HCT116 (cell line): Measurements from ENCODE around the gene DCAF17. TPM values are rescaled to one million over a fixed set of nuclear protein-coding genes. Genes with fewer than 3 reads are reported as not detected.
"Not testable (repeated sequence)": the region's sequence is repeated elsewhere in the genome, so short reads cannot be mapped to it uniquely, and the experiment has no call there.

Experiments
- ATAC-seq: fragments of 200-7000 bp; cut with Tn5 transposase; 2 replicates; pipeline ENCODE4 v1.9.1; 2020; ENCODE audit warnings: mild to moderate bottlenecking, moderate library complexity
- BruUV-seq: library from RNA; stranded (reverse); fragments of 400-500 nt; replicated peaks from 2 replicates; lab custom pipeline; 2021; lab: Mats Ljungman, UMichigan
- CTCF ChIA-PET: fragments of 300-600 bp; sonication (Branson Sonifier 250); formaldehyde crosslinking; loops from one replicate; lab custom pipeline; 2021; ENCODE audit warnings: antibody characterized with exemption; lab: Charles Lee
- POLR2A ChIA-PET: fragments of 300-600, 350-600 bp; sonication (Branson Sonifier 250); formaldehyde crosslinking; loops from one replicate; lab custom pipeline; 2021; ENCODE audit warnings: antibody characterized with exemption; lab: Charles Lee
- RAD21 ChIA-PET, 2 experiments: fragments of 300-600 bp; sonication (Branson Sonifier 250); formaldehyde crosslinking; loops; one replicate each; lab custom pipeline; 2023; ENCODE audit warnings: low total read pairs in 2 of 2; ENCODE audit not compliant: uncharacterized antibody in 2 of 2, unreplicated experiment in 2 of 2, low non-redundant PET in 1 of 2; lab: Charles Lee
- DNase-seq: peaks from one replicate; pipeline ENCODE4 v3.0.0-alpha.2; 2010; ENCODE audit warnings: low read depth, low spot score
- H2AFZ ChIP-seq: fragments of 200-600 bp; shearing (Covaris generic), sonication (generic); 2 replicates; pipeline ENCODE4 v1.6.1; 2017; ENCODE audit warnings: low read depth, mixed run types, mixed read lengths, antibody characterized with exemption, low read length; ENCODE audit not compliant: poor library complexity, severe bottlenecking
- H3K27ac ChIP-seq: 2 replicates; pipeline ENCODE4 v1.5.1; 2012; ENCODE audit warnings: low read depth, low read length
- H3K27me3 ChIP-seq: fragments of 200-600 bp; sonication (generic); 2 replicates; pipeline ENCODE4 v1.6.1; 2016; ENCODE audit warnings: mixed run types, low read length, mixed read lengths; ENCODE audit not compliant: insufficient read depth
- H3K36me3 ChIP-seq, 2 experiments: fragments of 200-500 bp in 1 of 2; fragments of 200-600 bp in 1 of 2; sonication (Bioruptor generic) in 1 of 2; sonication (generic) in 1 of 2; 2 replicates each; pipeline versions ENCODE4 v1.5.1 to v1.6.1; 2014 to 2016; ENCODE audit warnings: low read length in 2 of 2, inconsistent platforms in 1 of 2, mixed read lengths in 1 of 2, mixed run types in 1 of 2; ENCODE audit not compliant: insufficient read depth in 2 of 2, control insufficient read depth in 1 of 2
- H3K4me1 ChIP-seq, 2 experiments: fragments of 200-600 bp in 1 of 2; sonication (generic) in 1 of 2; 2 replicates each; pipeline versions ENCODE4 v1.5.1 to v1.6.1; 2012 to 2017; ENCODE audit warnings: low read length in 2 of 2, inconsistent platforms in 1 of 2, mild to moderate bottlenecking in 1 of 2, mixed read lengths in 1 of 2, mixed run types in 1 of 2, moderate library complexity in 1 of 2; ENCODE audit not compliant: insufficient read depth in 2 of 2, control insufficient read depth in 1 of 2
- H3K4me2 ChIP-seq: fragments of 200-600 bp; sonication (generic); 2 replicates; pipeline ENCODE4 v1.6.1; 2017; ENCODE audit warnings: mixed run types, low read length, mixed read lengths
- H3K4me3 ChIP-seq, 2 experiments: fragments of 200-600 bp in 1 of 2; sonication (generic) in 1 of 2; replicated peaks in 1 of 2; 2 replicates each; pipeline ENCODE4 v1.5.1; 2011 to 2016; ENCODE audit warnings: low read length in 2 of 2, control low read depth in 1 of 2, low read depth in 1 of 2, mild to moderate bottlenecking in 1 of 2, mixed read lengths in 1 of 2, mixed run types in 1 of 2
- H3K79me2 ChIP-seq: fragments of 200-600 bp; sonication (generic); 2 replicates; pipeline ENCODE4 v1.6.1; 2017; ENCODE audit warnings: mild to moderate bottlenecking, mixed run types, low read length, moderate library complexity, mixed read lengths; ENCODE audit not compliant: insufficient read depth
- H3K9ac ChIP-seq: fragments of 200-600 bp; sonication (generic); 2 replicates; pipeline ENCODE4 v1.6.1; 2016; ENCODE audit warnings: low read length, mixed read lengths
- H3K9me2 ChIP-seq: fragments of 200-600 bp; sonication (generic), shearing (Covaris generic); 2 replicates; pipeline ENCODE4 v1.6.1; 2017; ENCODE audit warnings: mixed run types, mild to moderate bottlenecking, moderate library complexity; ENCODE audit not compliant: insufficient read depth
- H3K9me3 ChIP-seq, 2 experiments: fragments of 200-500 bp in 1 of 2; fragments of 200-600 bp in 1 of 2; sonication (Bioruptor generic) in 1 of 2; sonication (generic) in 1 of 2; 2 replicates each; pipeline ENCODE4 v1.6.1; 2014 to 2017; ENCODE audit warnings: low read length in 2 of 2, mixed read lengths in 2 of 2, inconsistent platforms in 1 of 2, low read depth in 1 of 2, mild to moderate bottlenecking in 1 of 2, mixed run types in 1 of 2, moderate library complexity in 1 of 2; ENCODE audit not compliant: control insufficient read depth in 1 of 2, insufficient read depth in 1 of 2
- H4K20me1 ChIP-seq: fragments of 200-600 bp; sonication (generic), shearing (Covaris generic); 2 replicates; pipeline ENCODE4 v1.6.1; 2017; ENCODE audit warnings: mixed run types, mild to moderate bottlenecking, moderate library complexity; ENCODE audit not compliant: insufficient read depth
- EGR1 ChIP-seq: IDR thresholded peaks from 2 replicates; pipeline ENCODE4 v1.6.1; 2012; ENCODE audit warnings: low read depth
- EZH2 ChIP-seq: fragments of 200-600 bp; sonication (generic); IDR thresholded peaks from 2 replicates; pipeline ENCODE4 v1.6.1; 2017; ENCODE audit warnings: antibody characterized with exemption, mixed run types
- EZH2phosphoT487 ChIP-seq: fragments of 200-600 bp; IDR thresholded peaks from 2 replicates; pipeline ENCODE4 v1.6.1; 2018; ENCODE audit warnings: antibody characterized with exemption, borderline replicate concordance
- SP1 ChIP-seq: IDR thresholded peaks from 2 replicates; pipeline ENCODE4 v1.6.1; 2012; ENCODE audit warnings: low read depth
- YY1 ChIP-seq: IDR thresholded peaks from 2 replicates; pipeline ENCODE4 v1.6.1; 2011; ENCODE audit warnings: low read length, low read depth, moderate library complexity, mild to moderate bottlenecking; ENCODE audit not compliant: insufficient replicate concordance; ENCODE audit errors: extremely low read depth
- intact Hi-C: fragments of 100-400 bp; cut with micrococcal nuclease; formaldehyde crosslinking; loops from 2 replicates; pipeline ENCODE4 v1.10.0; 2022
- total RNA-seq: library from RNA; stranded (reverse); gene quantifications from one replicate; pipeline ENCODE4 v1.2.1, GENCODE V29; 2021; ENCODE audit not compliant: unreplicated experiment
- TF ChIP-seq, protein P1 (sequence below): IDR thresholded peaks from 2 replicates; pipeline ENCODE4 v1.6.1; 2012

Gene DCAF17
- total RNA-seq, 1 experiment from 2014 or later, result 17.7 TPM

DNA sequence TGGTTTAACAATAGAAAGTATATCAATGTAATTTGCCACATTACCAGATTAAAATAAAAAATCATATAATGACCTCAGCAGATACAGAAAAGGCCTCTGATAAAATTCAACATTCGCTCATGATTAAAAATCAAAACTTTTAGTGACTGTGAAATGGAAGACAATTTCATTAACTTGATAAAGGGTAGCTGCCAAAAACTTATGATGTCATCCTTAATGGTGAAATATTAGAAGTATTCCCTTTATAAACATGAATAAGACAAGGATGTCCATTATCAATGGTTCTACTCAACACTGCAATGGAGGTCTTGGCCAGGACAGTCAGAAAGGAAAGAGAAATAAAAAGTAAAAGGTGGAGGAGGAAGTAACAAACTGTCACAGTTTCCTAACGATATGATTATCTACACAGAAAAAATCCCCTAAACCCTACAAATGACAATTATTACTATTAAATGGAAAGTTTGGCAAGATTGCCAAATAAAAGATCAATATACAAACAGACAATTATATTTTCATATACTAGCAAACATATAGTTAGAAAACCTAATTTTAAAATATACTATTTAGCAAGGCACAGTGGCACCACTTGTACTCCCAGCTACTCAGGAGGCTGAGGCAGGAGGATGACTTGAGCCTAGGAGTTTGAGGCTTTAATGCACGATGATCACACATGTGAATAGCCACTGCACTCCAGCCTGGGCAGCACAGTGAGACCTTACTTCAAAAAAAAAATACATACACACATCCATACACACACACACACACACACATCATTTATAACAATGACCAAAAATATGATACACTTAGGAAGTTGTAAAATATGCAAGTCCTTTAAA, 13.1 kb upstream of the DCAF17 start:
- Histone ChIP-seq H3K79me2 (peaks cover 59% of the 10 kb centered on the region), H3K27ac (no peak overlapping the region), H3K36me3 (no peaks in the 10 kb centered on the region), H2AFZ (no peak overlapping the region), H3K9me3 (peaks cover 5 to 6% of the 10 kb centered on the region in 2 experiments; a peak in 1 of 4 replicates), H3K9ac (no peak overlapping the region), H3K4me3 (no peak overlapping the region), H4K20me1 (peaks cover 8% of the 10 kb centered on the region; the same call in 1 of the 2 replicates), H3K4me1 (no peaks in the 10 kb centered on the region; a peak in 1 of 4 replicates), H3K9me2 (no peaks in the 10 kb centered on the region), H3K4me2 (no peak overlapping the region), H3K27me3 (no peaks in the 10 kb centered on the region)
- ChIA-PET POLR2A (interaction anchor here (0.6 kb wide), 1 partner anchor 1212 kb away, joined by 4 read pairs; no protein-coding TSS in a partner anchor), RAD21 (interaction anchor here in 1 of 2 experiments (0.6 kb wide), 1 partner anchor 60 kb away, joined by 9 read pairs; no protein-coding TSS in a partner anchor), CTCF (no interaction called here)
- ATAC-seq (no peak), DNase-seq (no peak)
- intact Hi-C loops, result no loop called here
- TF ChIP-seq YY1 (no peak), SP1 (no peak), EZH2 (no peak), EGR1 (no peak), EZH2phosphoT487 (no peak)
- TF ChIP-seq, protein P1, sequence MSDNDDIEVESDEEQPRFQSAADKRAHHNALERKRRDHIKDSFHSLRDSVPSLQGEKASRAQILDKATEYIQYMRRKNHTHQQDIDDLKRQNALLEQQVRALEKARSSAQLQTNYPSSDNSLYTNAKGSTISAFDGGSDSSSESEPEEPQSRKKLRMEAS, result no peak
- BruUV-seq, result no TSS peak

DNA sequence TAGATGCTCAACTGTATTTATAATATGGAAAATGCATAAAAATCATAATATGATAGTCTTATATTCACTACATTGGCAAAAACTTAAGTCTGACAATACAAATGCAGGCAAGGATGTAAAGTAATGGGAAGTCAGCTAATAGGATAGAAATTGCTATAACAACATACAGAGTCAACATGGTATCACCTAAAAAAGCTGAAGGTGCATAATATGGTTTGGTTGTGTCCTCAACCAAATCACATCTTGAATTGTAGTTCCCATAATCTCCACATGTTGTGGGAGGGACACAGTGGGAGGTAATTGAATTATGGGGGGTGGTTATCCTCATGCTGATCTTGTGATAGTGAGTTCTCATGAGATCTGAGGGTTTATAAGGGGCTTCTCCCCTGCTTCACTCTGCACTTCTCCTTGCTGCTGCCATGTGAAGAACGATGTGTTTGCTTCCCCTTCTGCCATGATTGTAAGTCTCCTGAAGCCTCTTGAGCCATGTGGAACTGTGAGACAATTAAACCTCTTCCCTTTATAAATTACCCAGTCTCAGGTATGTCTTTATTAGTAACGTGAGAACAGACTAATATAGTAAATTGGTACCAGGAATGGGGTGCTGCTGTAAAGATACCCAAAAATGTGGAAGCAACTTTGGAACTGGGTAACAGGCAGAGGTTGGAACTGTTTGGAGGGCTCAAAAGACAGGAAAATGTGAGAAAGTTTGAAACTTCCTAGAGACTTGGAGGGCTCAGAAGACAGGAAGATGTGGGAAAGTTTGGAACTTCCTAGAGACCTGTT, 11.1 kb upstream of the DCAF17 start:
- H3K4me1 ChIP-seq, H2AFZ ChIP-seq, ATAC-seq, H3K36me3 ChIP-seq, CTCF ChIA-PET, H3K4me3 ChIP-seq, RAD21 ChIA-PET, POLR2A ChIA-PET, H3K27me3 ChIP-seq, H4K20me1 ChIP-seq, H3K9me2 ChIP-seq, BruUV-seq, H3K9ac ChIP-seq, DNase-seq, H3K27ac ChIP-seq, intact Hi-C loops, H3K9me3 ChIP-seq, H3K4me2 ChIP-seq: not testable (repeated sequence)
- peaks cover 78% of the 10 kb centered on the region for H3K79me2 ChIP-seq
